Measurements from ENCODE around the gene OR5K4.

OR5K4 gene

DNA sequence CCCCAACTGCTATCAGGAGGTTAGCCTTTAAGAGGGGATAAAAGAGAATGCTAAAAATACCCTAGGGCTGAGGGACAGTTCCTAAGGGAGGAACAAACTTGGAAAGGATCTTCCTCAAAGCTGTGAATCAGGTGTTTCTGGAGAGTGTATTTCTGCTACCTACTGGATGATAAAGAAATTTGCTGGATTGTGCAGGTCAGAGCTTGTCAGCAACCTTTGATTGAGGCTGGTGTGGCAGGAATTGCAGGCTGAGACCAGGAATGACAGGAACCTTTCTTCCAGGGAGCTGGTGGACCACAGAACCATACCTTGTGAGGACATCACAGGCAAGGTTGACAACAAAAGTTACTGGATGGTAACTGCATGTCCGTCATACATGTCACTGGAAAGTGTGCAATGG, 14.6 kb upstream of the OR5K4 start:
- no peak overlapping the region for H3K27ac ChIP-seq (ENCODE audit: low read depth, low read length)
- no peak overlapping the region for H3K4me3 ChIP-seq (ENCODE audit: low read length)
- no peak overlapping the region for H3K9ac ChIP-seq (ENCODE audit: low read depth, low read length)
- no peaks in the 10 kb centered on the region for H3K36me3 ChIP-seq (ENCODE audit: insufficient read depth, low read length)
- 83% methylated on average over 1 of the region's 1 CpG for WGBS
- H3K27me3 ChIP-seq (ENCODE audit: insufficient read depth, low read length): no peaks in the 10 kb centered on the region
- no peaks in the 10 kb centered on the region for H3K9me3 ChIP-seq (ENCODE audit: insufficient read depth, low read depth, low read length)
- no peaks in the 10 kb centered on the region for H3K4me1 ChIP-seq (ENCODE audit: insufficient read depth, low read length)

DNA sequence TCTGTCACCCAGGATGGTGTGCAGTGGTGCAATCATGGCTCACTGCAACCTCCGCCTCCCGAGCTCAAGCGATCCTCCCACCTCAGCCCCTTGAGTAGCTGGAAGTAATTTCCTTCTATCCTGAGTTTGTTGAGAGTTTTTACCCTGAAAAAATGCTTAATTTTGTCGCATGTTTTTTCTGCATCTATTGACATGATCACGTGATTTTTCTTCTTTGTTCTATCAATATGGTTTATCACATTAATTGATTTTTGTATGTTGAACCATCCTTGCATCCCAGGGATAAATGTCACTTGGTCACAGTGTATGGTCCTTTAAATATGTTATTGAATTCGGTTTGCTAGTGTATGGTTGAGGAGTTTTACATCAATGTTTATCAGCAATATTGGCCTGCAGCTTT, 11.9 kb upstream of the OR5K4 start:
- 96% methylated on average over 5 of the region's 6 CpGs for WGBS
- no peaks in the 10 kb centered on the region for H3K4me1 ChIP-seq (ENCODE audit: insufficient read depth, low read length)

DNA sequence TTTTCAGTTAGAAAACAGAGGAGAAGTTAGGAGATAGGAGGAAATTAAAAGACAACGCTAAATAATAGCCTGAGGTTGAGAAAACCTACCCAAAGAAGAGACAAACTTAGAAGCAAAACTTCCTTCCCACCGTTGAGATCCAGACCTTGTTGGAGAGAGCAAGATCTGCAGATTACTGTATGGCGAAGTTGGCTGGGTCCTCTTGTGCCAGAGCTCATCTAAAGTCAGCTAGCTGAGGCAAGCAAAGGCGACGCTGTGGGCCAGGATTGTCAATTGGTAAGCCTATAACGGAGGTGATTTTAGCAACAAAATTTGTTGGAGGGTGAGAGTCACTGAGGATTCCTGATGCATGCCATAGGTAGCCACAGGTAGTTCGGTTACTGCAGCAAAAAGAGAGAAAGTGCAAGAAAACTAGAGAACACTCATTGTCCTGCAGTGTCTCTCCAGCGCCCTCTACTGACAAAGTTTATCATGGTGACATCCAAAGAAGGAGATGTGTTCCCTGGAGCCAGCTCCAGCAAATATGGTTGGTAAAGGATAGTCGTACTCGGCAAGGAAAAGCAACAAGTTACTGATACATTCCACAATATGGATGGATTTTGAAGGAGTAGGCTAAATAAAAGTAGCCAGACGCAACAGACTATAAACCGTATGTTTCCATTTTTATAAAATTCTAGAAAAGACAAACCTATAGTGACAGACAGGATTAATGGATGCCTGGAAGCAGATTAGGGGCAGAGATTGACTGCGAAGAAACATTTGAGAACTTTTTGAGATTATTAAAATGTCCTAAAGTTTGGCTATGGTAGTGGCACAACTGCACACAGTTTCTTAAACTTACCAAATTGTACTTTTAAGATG, 9.8 kb upstream of the OR5K4 start:
- Histone ChIP-seq H3K9ac (ENCODE audit: low read depth, low read length) (no peak overlapping the region), H3K4me1 (ENCODE audit: insufficient read depth, low read length) (no peaks in the 10 kb centered on the region), H3K27me3 (ENCODE audit: insufficient read depth, low read length) (no peaks in the 10 kb centered on the region), H3K36me3 (ENCODE audit: insufficient read depth, low read length) (no peaks in the 10 kb centered on the region), H3K27ac (ENCODE audit: low read depth, low read length) (no peak overlapping the region), H3K4me3 (ENCODE audit: low read length) (no peak overlapping the region), H3K9me3 (ENCODE audit: insufficient read depth, low read depth, low read length) (no peaks in the 10 kb centered on the region)
- 71% methylated on average over 12 of the region's 13 CpGs for WGBS

More for the DNA sequence above, 11.9 kb upstream of the OR5K4 start:
- Histone ChIP-seq H3K27ac (ENCODE audit: low read depth, low read length) (no peak overlapping the region), H3K9me3 (ENCODE audit: insufficient read depth, low read depth, low read length) (no peaks in the 10 kb centered on the region), H3K36me3 (ENCODE audit: insufficient read depth, low read length) (no peaks in the 10 kb centered on the region), H3K4me3 (ENCODE audit: low read length) (no peak overlapping the region), H3K27me3 (ENCODE audit: insufficient read depth, low read length) (no peaks in the 10 kb centered on the region), H3K9ac (ENCODE audit: low read depth, low read length) (no peak overlapping the region)

DNA sequence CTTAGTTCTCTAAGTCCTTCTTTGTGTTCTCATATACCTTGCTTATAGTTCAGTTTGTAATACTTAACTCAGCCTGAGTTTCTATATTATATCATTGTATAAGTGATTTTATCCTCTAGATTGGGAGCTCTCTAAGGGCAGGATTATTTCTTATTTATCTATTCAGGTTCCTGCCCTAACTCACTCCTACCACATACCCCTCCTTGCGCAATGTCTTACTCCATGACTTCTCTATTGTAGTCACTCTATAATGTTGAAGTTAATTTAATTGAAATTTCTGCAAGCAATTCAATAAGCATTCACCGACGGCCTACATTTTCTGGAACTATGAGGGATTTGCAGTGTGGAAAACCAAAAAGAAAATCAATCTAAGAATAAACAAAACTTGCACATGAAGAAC, 3.6 kb upstream of the OR5K4 start:
- H3K9ac ChIP-seq (ENCODE audit: low read depth, low read length): no peak overlapping the region
- 100% methylated on average over 3 of the region's 3 CpGs for WGBS

DNA sequence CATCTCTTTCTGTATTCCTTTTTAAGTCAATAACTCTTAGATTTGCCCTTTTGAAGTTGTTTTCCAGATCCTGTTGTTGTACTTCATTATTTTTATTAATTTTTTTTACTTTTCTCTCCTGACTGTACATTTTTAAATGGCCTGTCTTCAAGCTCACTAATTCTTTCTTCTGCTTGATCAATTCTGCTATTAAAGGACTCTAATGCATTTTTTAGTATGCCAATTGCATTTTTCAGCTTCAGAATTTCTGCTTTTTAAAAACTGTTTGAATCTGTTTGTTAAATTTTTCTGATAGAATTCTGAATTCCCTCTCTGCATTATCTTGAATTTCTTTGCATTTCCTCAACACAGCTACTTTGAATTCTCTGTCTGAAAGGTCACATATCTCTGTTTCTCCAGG, 5.6 kb downstream of the OR5K4 start:
- H3K4me1 ChIP-seq (ENCODE audit: insufficient read depth, low read length): no peaks in the 10 kb centered on the region
- no peaks in the 10 kb centered on the region for H3K36me3 ChIP-seq (ENCODE audit: insufficient read depth, low read length)
- no peak overlapping the region for H3K27ac ChIP-seq (ENCODE audit: low read depth, low read length)
- H3K27me3 ChIP-seq (ENCODE audit: insufficient read depth, low read length): no peaks in the 10 kb centered on the region
- H3K9ac ChIP-seq (ENCODE audit: low read depth, low read length): no peak overlapping the region
- H3K4me3 ChIP-seq (ENCODE audit: low read length): no peak overlapping the region
- H3K9me3 ChIP-seq (ENCODE audit: insufficient read depth, low read depth, low read length): 0 out of 2 replicates have a peak, but pooled peaks cover 7% of the 10 kb centered on the region

More for the DNA sequence above, 3.6 kb upstream of the OR5K4 start:
- Histone ChIP-seq H3K27ac (ENCODE audit: low read depth, low read length) (no peak overlapping the region), H3K4me1 (ENCODE audit: insufficient read depth, low read length) (no peaks in the 10 kb centered on the region), H3K27me3 (ENCODE audit: insufficient read depth, low read length) (no peaks in the 10 kb centered on the region), H3K4me3 (ENCODE audit: low read length) (no peak overlapping the region), H3K36me3 (ENCODE audit: insufficient read depth, low read length) (no peaks in the 10 kb centered on the region), H3K9me3 (ENCODE audit: insufficient read depth, low read depth, low read length) (no peaks in the 10 kb centered on the region)

DNA sequence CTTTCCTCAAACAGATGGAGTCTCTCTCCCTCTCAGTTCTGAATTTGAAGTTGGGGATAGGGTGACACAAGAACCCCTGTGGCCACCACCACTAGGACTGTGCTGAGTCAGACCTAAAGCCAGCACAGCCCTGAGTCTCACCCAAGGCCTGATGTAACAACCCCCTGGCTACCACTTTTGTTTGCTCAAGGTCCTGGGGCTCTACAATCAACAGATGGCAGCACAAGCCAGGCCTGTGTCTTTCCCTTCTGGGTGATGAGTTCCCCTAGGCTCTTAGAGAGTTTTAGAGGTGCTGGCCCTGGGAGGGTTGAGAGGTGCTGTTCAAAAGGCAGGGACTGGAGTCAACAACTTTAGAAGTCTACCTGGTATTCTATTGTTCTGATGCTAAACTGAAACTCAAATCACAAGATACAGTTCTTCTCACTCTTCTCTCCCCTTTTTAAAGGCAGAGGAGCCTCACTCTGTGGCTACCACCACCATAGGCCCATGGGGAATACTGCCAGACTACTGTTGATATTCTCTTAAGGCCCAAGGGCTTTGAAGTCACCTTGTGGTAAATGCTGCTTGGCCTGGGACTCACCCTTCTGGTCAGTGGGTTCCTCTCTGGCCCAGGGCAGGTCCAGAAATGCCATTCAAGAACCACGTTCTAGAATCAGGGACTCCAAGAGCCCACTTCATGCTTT, 6.5 kb downstream of the OR5K4 start:
- Histone ChIP-seq H3K4me3 (ENCODE audit: low read length) (no peak overlapping the region), H3K36me3 (ENCODE audit: insufficient read depth, low read length) (no peaks in the 10 kb centered on the region), H3K9ac (ENCODE audit: low read depth, low read length) (no peak overlapping the region), H3K27ac (ENCODE audit: low read depth, low read length) (no peak overlapping the region), H3K27me3 (ENCODE audit: insufficient read depth, low read length) (no peaks in the 10 kb centered on the region), H3K4me1 (ENCODE audit: insufficient read depth, low read length) (no peaks in the 10 kb centered on the region), H3K9me3 (ENCODE audit: insufficient read depth, low read depth, low read length) (0 out of 2 replicates have a peak, but pooled peaks cover 7% of the 10 kb centered on the region)
- WGBS: 52% methylated on average over 1 of the region's 1 CpG

DNA sequence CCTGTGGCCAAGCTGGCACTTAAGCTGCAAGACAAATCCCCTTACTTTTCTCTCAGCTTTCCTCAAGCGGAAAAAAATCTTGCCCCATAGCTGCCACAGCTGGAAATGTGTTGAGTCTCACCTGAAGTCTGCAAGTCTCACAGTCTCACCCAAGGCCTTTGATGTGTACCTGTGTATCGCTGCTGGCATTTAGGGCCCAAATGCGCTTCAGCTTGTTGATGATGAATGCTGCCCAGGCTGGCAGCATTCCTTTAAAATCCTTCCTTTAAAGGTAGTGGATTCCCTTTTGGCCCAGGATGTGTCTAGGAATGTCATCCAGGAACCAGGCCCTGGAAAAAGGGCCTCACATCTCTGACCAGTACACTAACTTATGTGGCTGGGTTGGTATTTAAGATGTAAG, 7.0 kb downstream of the OR5K4 start:
- Histone ChIP-seq H3K9ac (ENCODE audit: low read depth, low read length) (no peak overlapping the region), H3K27ac (ENCODE audit: low read depth, low read length) (no peak overlapping the region), H3K4me3 (ENCODE audit: low read length) (no peak overlapping the region), H3K27me3 (ENCODE audit: insufficient read depth, low read length) (no peaks in the 10 kb centered on the region), H3K4me1 (ENCODE audit: insufficient read depth, low read length) (no peaks in the 10 kb centered on the region), H3K9me3 (ENCODE audit: insufficient read depth, low read depth, low read length) (0 out of 2 replicates have a peak, but pooled peaks cover 7% of the 10 kb centered on the region), H3K36me3 (ENCODE audit: insufficient read depth, low read length) (no peaks in the 10 kb centered on the region)
- WGBS: 99% methylated on average over 3 of the region's 3 CpGs

DNA sequence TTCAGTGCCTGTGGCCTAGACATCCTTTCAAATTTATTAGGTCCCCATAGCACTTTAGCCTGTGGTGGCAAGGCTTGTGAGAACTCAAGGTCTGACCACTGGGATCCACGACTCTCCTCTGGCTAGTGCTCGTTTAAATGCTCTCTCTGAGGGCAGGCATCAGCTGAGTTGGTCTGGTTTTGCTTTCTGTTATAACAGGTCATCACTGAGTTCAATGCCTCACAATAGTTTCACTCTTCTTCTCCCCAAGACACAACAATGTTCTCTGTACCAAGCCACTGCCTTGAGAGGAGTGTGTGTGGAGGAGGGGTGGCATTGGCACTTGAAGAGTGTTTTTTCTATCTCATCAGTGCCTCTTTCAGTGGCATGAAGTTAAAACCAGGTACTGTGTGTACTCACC, 7.6 kb downstream of the OR5K4 start:
- Histone ChIP-seq H3K4me3 (ENCODE audit: low read length) (no peak overlapping the region), H3K9me3 (ENCODE audit: insufficient read depth, low read depth, low read length) (0 out of 2 replicates have a peak, but pooled peaks cover 7% of the 10 kb centered on the region)
- WGBS: 97% methylated on average over 2 of the region's 2 CpGs

DNA sequence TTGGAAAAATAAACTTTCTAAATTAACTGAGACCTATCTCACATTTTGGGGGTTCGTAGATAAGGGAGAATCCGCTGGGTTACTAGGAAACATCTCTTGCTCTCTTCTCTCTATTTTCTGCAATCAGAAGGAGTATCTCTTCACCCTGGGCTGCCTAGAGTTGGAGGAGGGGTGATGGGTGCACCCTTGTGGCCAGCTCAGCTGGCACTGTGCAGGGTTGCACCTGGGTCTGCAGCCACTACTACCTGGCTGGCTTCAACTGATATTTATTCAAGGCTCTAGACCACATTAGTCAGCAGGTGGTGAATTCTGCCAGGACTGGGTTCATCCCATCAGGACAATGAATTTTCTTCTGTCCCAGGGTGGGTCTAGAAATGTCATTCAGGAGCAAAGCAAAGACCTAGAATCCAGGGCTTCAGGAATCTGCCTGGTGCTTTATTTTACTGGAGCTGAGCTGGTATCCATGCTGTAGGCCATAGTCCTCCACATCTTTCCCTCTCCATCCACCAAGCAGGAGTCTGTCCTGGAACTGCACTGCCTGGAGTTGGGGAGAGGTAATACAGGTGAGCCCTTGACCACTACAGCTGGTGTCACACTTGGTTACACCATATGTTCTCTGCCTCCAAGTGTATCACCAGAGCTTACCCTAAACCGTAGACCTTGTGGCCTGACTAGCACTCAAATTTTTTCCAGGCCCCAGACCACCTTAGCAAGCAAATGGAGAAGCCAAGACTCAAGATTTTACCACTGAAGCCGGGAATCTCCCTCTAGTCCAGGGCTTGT, 14.0 kb downstream of the OR5K4 start:
- Histone ChIP-seq H3K27me3 (ENCODE audit: insufficient read depth, low read length) (no peaks in the 10 kb centered on the region), H3K4me3 (ENCODE audit: low read length) (no peak overlapping the region), H3K9ac (ENCODE audit: low read depth, low read length) (no peak overlapping the region), H3K4me1 (ENCODE audit: insufficient read depth, low read length) (no peaks in the 10 kb centered on the region), H3K9me3 (ENCODE audit: insufficient read depth, low read depth, low read length) (no peaks in the 10 kb centered on the region), H3K36me3 (ENCODE audit: insufficient read depth, low read length) (no peaks in the 10 kb centered on the region), H3K27ac (ENCODE audit: low read depth, low read length) (no peak overlapping the region)
- 91% methylated on average over 4 of the region's 4 CpGs for WGBS

More for the DNA sequence above, 7.6 kb downstream of the OR5K4 start:
- no peaks in the 10 kb centered on the region for H3K27me3 ChIP-seq (ENCODE audit: insufficient read depth, low read length)
- H3K27ac ChIP-seq (ENCODE audit: low read depth, low read length): no peak overlapping the region
- no peaks in the 10 kb centered on the region for H3K4me1 ChIP-seq (ENCODE audit: insufficient read depth, low read length)
- no peak overlapping the region for H3K9ac ChIP-seq (ENCODE audit: low read depth, low read length)
- no peaks in the 10 kb centered on the region for H3K36me3 ChIP-seq (ENCODE audit: insufficient read depth, low read length)

DNA sequence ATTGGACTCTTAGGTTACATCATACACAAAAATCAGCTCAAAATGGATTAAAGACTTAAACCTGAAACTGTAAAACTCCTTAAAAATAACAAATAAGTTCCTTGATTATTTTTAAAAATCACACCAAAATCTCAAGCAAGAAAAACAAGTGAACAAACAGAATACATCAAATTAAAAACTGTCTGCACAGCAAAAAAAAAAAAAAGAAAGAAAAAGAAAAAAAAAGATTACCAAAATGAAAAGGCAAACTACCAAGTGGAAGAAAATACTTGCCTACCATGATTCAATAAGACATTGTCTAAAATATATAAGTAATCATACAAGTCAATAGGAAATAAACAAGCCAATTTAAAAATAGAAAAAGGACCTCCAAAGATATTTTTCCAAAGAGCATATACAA, 17.5 kb downstream of the OR5K4 start:
- no peaks in the 10 kb centered on the region for H3K27me3 ChIP-seq (ENCODE audit: insufficient read depth, low read length)
- H3K9me3 ChIP-seq (ENCODE audit: insufficient read depth, low read depth, low read length): no peaks in the 10 kb centered on the region
- H3K4me3 ChIP-seq (ENCODE audit: low read length): no peak overlapping the region
- no peak overlapping the region for H3K27ac ChIP-seq (ENCODE audit: low read depth, low read length)
- no peaks in the 10 kb centered on the region for H3K4me1 ChIP-seq (ENCODE audit: insufficient read depth, low read length)
- H3K9ac ChIP-seq (ENCODE audit: low read depth, low read length): no peak overlapping the region
- no peaks in the 10 kb centered on the region for H3K36me3 ChIP-seq (ENCODE audit: insufficient read depth, low read length)

DNA sequence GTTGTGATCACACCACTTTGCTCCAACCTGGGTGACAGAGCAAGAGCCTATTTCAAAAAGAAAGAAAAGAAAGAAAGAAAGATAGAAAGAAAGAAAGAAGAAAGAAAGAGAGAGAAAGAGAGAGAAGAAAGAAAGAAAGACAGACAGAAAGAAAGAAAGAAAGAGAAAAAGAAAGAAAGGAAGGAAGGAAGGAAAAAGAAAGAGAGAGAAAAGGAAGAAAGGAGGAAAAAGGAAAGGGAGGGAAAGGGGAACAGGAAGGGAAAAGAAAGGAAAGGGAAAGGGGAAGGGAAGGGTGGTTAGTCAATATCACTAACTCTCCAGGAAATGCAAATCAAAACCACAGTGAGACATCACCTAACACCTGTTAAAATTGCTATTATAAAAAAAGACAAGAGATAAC, 18.2 kb downstream of the OR5K4 start:
- Histone ChIP-seq H3K27me3 (ENCODE audit: insufficient read depth, low read length) (no peaks in the 10 kb centered on the region), H3K9ac (ENCODE audit: low read depth, low read length) (no peak overlapping the region), H3K4me3 (ENCODE audit: low read length) (no peak overlapping the region), H3K36me3 (ENCODE audit: insufficient read depth, low read length) (no peaks in the 10 kb centered on the region), H3K4me1 (ENCODE audit: insufficient read depth, low read length) (no peaks in the 10 kb centered on the region), H3K27ac (ENCODE audit: low read depth, low read length) (no peak overlapping the region), H3K9me3 (ENCODE audit: insufficient read depth, low read depth, low read length) (no peaks in the 10 kb centered on the region)

Measured in HUES64 (cell line).